K562 (cell line): ENCODE data around the gene TM2D3. TPM values are rescaled to one million over a fixed set of nuclear protein-coding genes. Genes with fewer than 3 reads are reported as not detected.

Source experiments
- CUX1 ChIP-seq: fragments of 200-800 bp; sonication (Bioruptor generic); IDR thresholded peaks from 2 replicates; pipeline ENCODE4 v1.6.1; 2016; ENCODE audit warnings: missing genetic modification characterization, missing compliant biosample characterization
- FOXO4 ChIP-seq: fragments of 450-650 bp; formaldehyde crosslinking; IDR thresholded peaks from 2 replicates; pipeline ENCODE4 v1.4.0; 2020; ENCODE audit warnings: mild to moderate bottlenecking, moderate library complexity
- SMARCE1 ChIP-seq: fragments of 450-650 bp; IDR thresholded peaks from 2 replicates; pipeline ENCODE4 v1.7.1; 2016; ENCODE audit warnings: mild to moderate bottlenecking
- polyA plus RNA-seq, 8 experiments: library from polyadenylated mRNA; depleted of rRNA in 4 of 8; stranded (reverse) in 5 of 8; unstranded in 3 of 8; fragments of >200 nt; fragmentation: Nextera tagmentation in 2 of 8; fragmentation: Illumina TruSeq in 1 of 8; extraction: Ambion mirVana in 2 of 8; extraction: Trizol in 1 of 8; gene quantifications; 2 replicates each; pipeline versions ENCODE4 v1.2.1 to v1.2.3, GENCODE V29; 2011 to 2014; ENCODE audit warnings: inconsistent platforms in 1 of 8, missing spikeins in 1 of 8
- total RNA-seq, 7 experiments: library from RNA; depleted of rRNA in 6 of 7; stranded (reverse); fragments of >200 nt in 6 of 7; fragmentation: Illumina TruSeq in 2 of 7; extraction: Trizol in 2 of 7; gene quantifications; 2 replicates each; pipeline versions ENCODE4 v1.2.1 to v1.2.3, GENCODE V29; 2011 to 2021; ENCODE audit warnings: low replicate concordance in 1 of 7

TM2D3 gene
- total and polyA plus RNA-seq, 9 of the 15 experiments (the other 6 are each of a cell fraction or from before 2014, with no cell fraction given) = 16.5 to 67.9 (median 31.3) TPM

- TF ChIP-seq CUX1 (CRISPR knock-in tag) (no peak), FOXO4 (CRISPR knock-in tag) (no peak), SMARCE1 (no peak)
- TF ChIP-seq, all 486 proteins: peak for 0
These were observed 5.0 kb upstream of the TM2D3 start (continued) for GRCh38 chr15:101657171-101657570.
